C4-2B (cell line): ENCODE data around the gene NELL1.

Experiments used
- ZFX ChIP-seq: fragments of 450-650 bp; IDR thresholded peaks from 2 replicates; pipeline ENCODE4 v1.6.1; 2017
- TF ChIP-seq, protein P1 (sequence below): fragments of 450-650 bp; conservative IDR thresholded peaks from 2 replicates; pipeline ENCODE4 v1.5.1; 2017; ENCODE audit warnings: mild to moderate bottlenecking

DNA sequence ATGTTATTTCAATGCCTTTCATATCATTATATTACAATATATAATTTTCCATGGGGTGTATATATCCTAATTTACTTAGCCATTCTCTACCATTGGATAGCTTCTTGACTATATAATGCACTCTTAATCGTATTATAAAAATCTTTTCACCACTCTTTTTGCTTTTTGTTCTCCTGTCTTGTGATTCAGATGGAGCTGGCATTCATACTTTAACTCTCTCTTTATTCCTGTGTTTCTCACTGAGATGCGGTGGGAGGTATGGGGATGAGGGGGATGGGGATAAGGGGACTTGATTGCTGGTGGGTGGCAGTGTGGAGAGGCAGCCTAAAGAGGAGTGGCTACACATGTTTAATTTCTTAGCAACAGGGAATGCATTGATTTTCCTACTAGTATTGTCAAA lies 105.9 kb downstream of the NELL1 start:
- TF ChIP-seq, protein P1, sequence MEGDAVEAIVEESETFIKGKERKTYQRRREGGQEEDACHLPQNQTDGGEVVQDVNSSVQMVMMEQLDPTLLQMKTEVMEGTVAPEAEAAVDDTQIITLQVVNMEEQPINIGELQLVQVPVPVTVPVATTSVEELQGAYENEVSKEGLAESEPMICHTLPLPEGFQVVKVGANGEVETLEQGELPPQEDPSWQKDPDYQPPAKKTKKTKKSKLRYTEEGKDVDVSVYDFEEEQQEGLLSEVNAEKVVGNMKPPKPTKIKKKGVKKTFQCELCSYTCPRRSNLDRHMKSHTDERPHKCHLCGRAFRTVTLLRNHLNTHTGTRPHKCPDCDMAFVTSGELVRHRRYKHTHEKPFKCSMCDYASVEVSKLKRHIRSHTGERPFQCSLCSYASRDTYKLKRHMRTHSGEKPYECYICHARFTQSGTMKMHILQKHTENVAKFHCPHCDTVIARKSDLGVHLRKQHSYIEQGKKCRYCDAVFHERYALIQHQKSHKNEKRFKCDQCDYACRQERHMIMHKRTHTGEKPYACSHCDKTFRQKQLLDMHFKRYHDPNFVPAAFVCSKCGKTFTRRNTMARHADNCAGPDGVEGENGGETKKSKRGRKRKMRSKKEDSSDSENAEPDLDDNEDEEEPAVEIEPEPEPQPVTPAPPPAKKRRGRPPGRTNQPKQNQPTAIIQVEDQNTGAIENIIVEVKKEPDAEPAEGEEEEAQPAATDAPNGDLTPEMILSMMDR: no peak
- no peak for TF ChIP-seq ZFX
